Endothelial cell (in vitro differentiated cells): ENCODE measurements around the gene PARD3. TPM values are rescaled to one million over a fixed set of nuclear protein-coding genes. Genes with fewer than 3 reads are reported as not detected.

ENCODE experiments used
- DNase-seq: peaks from one replicate; pipeline ENCODE4 v3.0.0; 2021; ENCODE audit warnings: low spot score
- H3K27ac Mint-ChIP-seq: one replicate; pipeline ENCODE4 v1.8.0; 2021; ENCODE audit warnings: mixed read lengths, inconsistent platforms; ENCODE audit not compliant: unreplicated experiment
- H3K27me3 Mint-ChIP-seq: one replicate; pipeline ENCODE4 v1.8.0; 2021; ENCODE audit warnings: mild to moderate bottlenecking, moderate library complexity, mixed read lengths, inconsistent platforms; ENCODE audit not compliant: unreplicated experiment
- H3K36me3 Mint-ChIP-seq: one replicate; pipeline ENCODE4 v1.8.0; 2021; ENCODE audit warnings: mild to moderate bottlenecking, low read depth, mixed read lengths, inconsistent platforms; ENCODE audit not compliant: unreplicated experiment
- H3K4me1 Mint-ChIP-seq: one replicate; pipeline ENCODE4 v1.8.0; 2021; ENCODE audit warnings: mild to moderate bottlenecking, mixed read lengths, inconsistent platforms; ENCODE audit not compliant: unreplicated experiment
- H3K4me3 Mint-ChIP-seq: one replicate; pipeline ENCODE4 v1.8.0; 2021; ENCODE audit warnings: mild to moderate bottlenecking, mixed read lengths, inconsistent platforms; ENCODE audit not compliant: unreplicated experiment
- H3K9me3 Mint-ChIP-seq: one replicate; pipeline ENCODE4 v1.8.0; 2021; ENCODE audit warnings: mixed read lengths, inconsistent platforms; ENCODE audit not compliant: unreplicated experiment
- total RNA-seq: library from RNA; stranded (reverse); fragmentation: NEBNext Ultra II Directional; extraction: Animal tissue kit (Norgen Biotek cat#: 25700); gene quantifications from one replicate; pipeline ENCODE4 v1.2.1, GENCODE V29; 2021; ENCODE audit not compliant: unreplicated experiment
- TF ChIP-seq, protein P1 (sequence below): fragments of 200-600 bp; sonication (generic); IDR thresholded peaks from one replicate; pipeline ENCODE4 v1.5.0; 2021; ENCODE audit warnings: antibody characterized with exemption; ENCODE audit not compliant: unreplicated experiment

The PARD3 gene
- total RNA-seq, 1 donor from 2014 or later, result 35.2 TPM

GRCh38 chr10:34816501-34817002 is 1.5 kb upstream of the PARD3 start:
- peaks cover 28% of the 10 kb centered on the region for H3K4me1 Mint-ChIP-seq
- TF ChIP-seq, protein P1, sequence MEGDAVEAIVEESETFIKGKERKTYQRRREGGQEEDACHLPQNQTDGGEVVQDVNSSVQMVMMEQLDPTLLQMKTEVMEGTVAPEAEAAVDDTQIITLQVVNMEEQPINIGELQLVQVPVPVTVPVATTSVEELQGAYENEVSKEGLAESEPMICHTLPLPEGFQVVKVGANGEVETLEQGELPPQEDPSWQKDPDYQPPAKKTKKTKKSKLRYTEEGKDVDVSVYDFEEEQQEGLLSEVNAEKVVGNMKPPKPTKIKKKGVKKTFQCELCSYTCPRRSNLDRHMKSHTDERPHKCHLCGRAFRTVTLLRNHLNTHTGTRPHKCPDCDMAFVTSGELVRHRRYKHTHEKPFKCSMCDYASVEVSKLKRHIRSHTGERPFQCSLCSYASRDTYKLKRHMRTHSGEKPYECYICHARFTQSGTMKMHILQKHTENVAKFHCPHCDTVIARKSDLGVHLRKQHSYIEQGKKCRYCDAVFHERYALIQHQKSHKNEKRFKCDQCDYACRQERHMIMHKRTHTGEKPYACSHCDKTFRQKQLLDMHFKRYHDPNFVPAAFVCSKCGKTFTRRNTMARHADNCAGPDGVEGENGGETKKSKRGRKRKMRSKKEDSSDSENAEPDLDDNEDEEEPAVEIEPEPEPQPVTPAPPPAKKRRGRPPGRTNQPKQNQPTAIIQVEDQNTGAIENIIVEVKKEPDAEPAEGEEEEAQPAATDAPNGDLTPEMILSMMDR, result no peak
- H3K36me3 Mint-ChIP-seq, result peaks cover 3% of the 10 kb centered on the region
- H3K9me3 Mint-ChIP-seq, result no peaks in the 10 kb centered on the region
- H3K27me3 Mint-ChIP-seq, result peaks cover 15% of the 10 kb centered on the region
- H3K4me3 Mint-ChIP-seq, result peak overlapping the region; percentile 92
- peak; percentile 30 for DNase-seq
- peak overlapping the region; percentile 68 for H3K27ac Mint-ChIP-seq

DNA sequence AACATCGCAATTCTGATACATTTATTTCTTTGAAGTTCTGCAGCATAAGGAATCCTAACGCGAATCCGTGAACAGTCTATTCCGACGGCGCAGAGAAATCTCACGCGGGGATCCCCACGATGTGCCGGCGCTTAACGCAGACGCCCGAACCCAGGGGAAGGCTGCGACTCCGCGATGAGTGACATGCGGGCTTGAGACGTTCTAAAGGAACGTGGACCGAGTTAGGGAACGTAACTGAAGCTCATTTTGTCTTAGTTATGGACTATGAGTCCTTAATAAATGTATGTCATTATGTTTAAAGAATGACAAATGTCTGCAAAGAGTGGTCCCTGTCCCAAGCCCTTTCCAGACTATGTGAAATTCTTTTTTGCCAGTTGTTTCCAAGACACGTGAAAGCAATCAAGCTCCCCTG is 995 bp upstream of the PARD3 start:
- Mint-ChIP-seq H3K9me3 (no peaks in the 10 kb centered on the region), H3K27ac (peak overlapping the region; percentile 31), H3K4me3 (peak overlapping the region; percentile 92), H3K27me3 (peaks cover 15% of the 10 kb centered on the region), H3K4me1 (peaks cover 33% of the 10 kb centered on the region), H3K36me3 (peaks cover 3% of the 10 kb centered on the region)
- DNase-seq, result peak; percentile 17
- TF ChIP-seq, protein P1, result no peak

GRCh38 chr10:34814913-34815184 is 247 bp downstream of the PARD3 start:
- H3K27ac Mint-ChIP-seq, result no peak overlapping the region
- H3K4me3 Mint-ChIP-seq, result no peak overlapping the region
- TF ChIP-seq, protein P1, result no peak
- peaks cover 15% of the 10 kb centered on the region for H3K27me3 Mint-ChIP-seq
- peaks cover 36% of the 10 kb centered on the region for H3K4me1 Mint-ChIP-seq
- peaks cover 3% of the 10 kb centered on the region for H3K36me3 Mint-ChIP-seq
- DNase-seq, result no peak
- H3K9me3 Mint-ChIP-seq, result no peaks in the 10 kb centered on the region

- H3K4me1 Mint-ChIP-seq, result peaks cover 39% of the 10 kb centered on the region
- TF ChIP-seq, protein P1, result no peak
- H3K9me3 Mint-ChIP-seq, result no peaks in the 10 kb centered on the region
Measured at GRCh38 chr10:34814223-34814912, 728 bp downstream of the PARD3 start.

DNA sequence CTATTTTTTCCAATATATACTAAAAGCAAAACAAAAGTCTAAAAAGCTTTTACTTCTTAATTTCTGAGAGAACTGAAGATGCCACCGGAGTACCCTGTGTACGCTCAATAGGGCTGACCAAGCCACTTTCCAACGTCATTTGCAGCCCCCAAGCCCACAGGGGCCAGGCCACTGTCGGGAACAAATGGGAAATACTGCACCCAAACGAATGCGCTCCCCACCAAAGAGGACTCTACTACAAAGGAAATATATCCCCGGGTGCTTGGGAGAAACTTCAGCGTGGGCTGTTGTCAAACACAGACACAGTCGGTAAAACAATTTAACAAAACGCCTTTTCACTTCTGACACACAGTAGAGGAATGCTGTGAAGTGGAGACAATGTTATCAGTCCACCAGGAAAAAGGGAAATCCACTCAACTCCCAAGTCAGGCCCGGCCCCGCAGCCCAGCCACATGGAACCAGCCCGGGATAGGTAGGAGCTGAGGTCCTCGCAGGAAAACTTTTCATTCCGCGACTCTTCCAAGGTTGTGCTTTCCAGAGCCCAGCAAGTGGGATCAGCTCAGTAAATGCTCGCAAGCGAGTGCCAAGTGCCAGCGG is 1.4 kb downstream of the PARD3 start:
- TF ChIP-seq, protein P1, result no peak
- Mint-ChIP-seq H3K36me3 (peaks cover 3% of the 10 kb centered on the region), H3K9me3 (no peaks in the 10 kb centered on the region), H3K27me3 (peaks cover 16% of the 10 kb centered on the region), H3K4me1 (peaks cover 45% of the 10 kb centered on the region), H3K4me3 (peak overlapping the region; percentile 96), H3K27ac (peak overlapping the region; percentile 92)
- DNase-seq, result peak; percentile 49

More at GRCh38 chr10:34814223-34814912, 728 bp downstream of the PARD3 start:
- peak overlapping the region; percentile 96 for H3K4me3 Mint-ChIP-seq
- peak overlapping the region; percentile 92 for H3K27ac Mint-ChIP-seq
- H3K36me3 Mint-ChIP-seq, result peaks cover 3% of the 10 kb centered on the region
- DNase-seq, result peak; percentile 57
- peaks cover 16% of the 10 kb centered on the region for H3K27me3 Mint-ChIP-seq
